ENCODE results near the gene CRLF2. TPM values are rescaled to one million over a fixed set of nuclear protein-coding genes. Genes with fewer than 3 reads are reported as not detected.
A peak's percentile ranks its signal among the peaks of the same experiment; 100 is the strongest.

The CRLF2 gene
- total and polyA plus RNA-seq, 10 of the 15 experiments (the other 5 are each of a cell fraction or from before 2014, with no cell fraction given): 2.7 to 7.2 (median 4.5) TPM

GRCh38 chrX:1212532-1212931, at the start of gene CRLF2 (continued):
- TF ChIP-seq PBX3 (IDR thresholded peaks at IDR 0.05; ENCODE audit: insufficient replicate concordance, low read depth, low read length) (peak; percentile 4), JUNB (IDR thresholded peaks at IDR 0.05) (peak; percentile 89), CREM (IDR thresholded peaks at IDR 0.05; ENCODE audit: low read depth) (peak; percentile 68), NR2C2 (IDR thresholded peaks at IDR 0.05; ENCODE audit: borderline replicate concordance, control insufficient read depth, insufficient read length, low read depth) (no peak), POLR2AphosphoS2 (IDR thresholded peaks at IDR 0.05; ENCODE audit: low read depth, low read length) (no peak), ASH2L (IDR thresholded peaks at IDR 0.05; ENCODE audit: borderline replicate concordance, low read depth) (no peak), ZNF207 (IDR thresholded peaks at IDR 0.05; ENCODE audit: borderline replicate concordance) (no peak), SKIL (IDR thresholded peaks at IDR 0.05; ENCODE audit: low read depth, poor library complexity, severe bottlenecking) (peak; percentile 46), BMI1 (IDR thresholded peaks at IDR 0.05; ENCODE audit: borderline replicate concordance) (no peak), MAX (IDR thresholded peaks at IDR 0.05; ENCODE audit: low read depth, low read length) (no peak), CEBPB (IDR thresholded peaks at IDR 0.05; ENCODE audit: borderline replicate concordance in 1 of 2, low read depth in 2 of 2, low read length in 2 of 2) (no peak), MTA3 (IDR thresholded peaks at IDR 0.05; ENCODE audit: borderline replicate concordance, low read length) (peak; percentile 65; the same call in 1 of the 2 replicates), BCL11A (IDR thresholded peaks at IDR 0.05; ENCODE audit: low read depth, low read length) (peak; percentile 60; the same call in 1 of the 2 replicates), BRCA1 (IDR thresholded peaks at IDR 0.05; ENCODE audit: low read depth, low read length) (no peak), TAF1 (IDR thresholded peaks at IDR 0.05; ENCODE audit: borderline replicate concordance, low read depth, low read length) (0 out of 2 replicates have a peak, but pooled peaks have one; percentile 53), SMAD5 (IDR thresholded peaks at IDR 0.05; ENCODE audit: low read depth) (no peak), KDM1A (IDR thresholded peaks at IDR 0.05; ENCODE audit: borderline replicate concordance) (no peak), NKRF (conservative IDR thresholded peaks at IDR 0.05) (no peak), SUPT20H (IDR thresholded peaks at IDR 0.05; ENCODE audit: borderline replicate concordance, control insufficient read depth, low read depth, low read length) (no peak), NFYB (IDR thresholded peaks at IDR 0.05; ENCODE audit: insufficient read depth, low read depth, low read length) (no peak), NFIC (IDR thresholded peaks at IDR 0.05; ENCODE audit: low read depth, low read length) (peak; percentile 86), STAT3 (IDR thresholded peaks at IDR 0.05; ENCODE audit: low read depth, low read length) (no peak), MYC (IDR thresholded peaks at IDR 0.05; ENCODE audit: insufficient read depth, insufficient read length, insufficient replicate concordance, low read length, severe bottlenecking) (no peak), EP300 (IDR thresholded peaks at IDR 0.05; ENCODE audit: borderline replicate concordance in 1 of 2, control insufficient read depth in 1 of 2, low read depth in 2 of 2, low read length in 2 of 2) (peak; percentile 79 to 88), BHLHE40 (IDR thresholded peaks at IDR 0.05; ENCODE audit: borderline replicate concordance in 1 of 2, low read depth in 2 of 2, low read length in 1 of 2) (peak; percentile 47 to 58; a peak in 2 of 4 replicates), ZNF274 (IDR thresholded peaks at IDR 0.05; ENCODE audit: insufficient read depth, insufficient read length) (no peak)

All from GM12878 (cell line).